ENCODE results near the gene IL11RA.
A peak's percentile ranks its signal among the peaks of the same experiment; 100 is the strongest.

DNA sequence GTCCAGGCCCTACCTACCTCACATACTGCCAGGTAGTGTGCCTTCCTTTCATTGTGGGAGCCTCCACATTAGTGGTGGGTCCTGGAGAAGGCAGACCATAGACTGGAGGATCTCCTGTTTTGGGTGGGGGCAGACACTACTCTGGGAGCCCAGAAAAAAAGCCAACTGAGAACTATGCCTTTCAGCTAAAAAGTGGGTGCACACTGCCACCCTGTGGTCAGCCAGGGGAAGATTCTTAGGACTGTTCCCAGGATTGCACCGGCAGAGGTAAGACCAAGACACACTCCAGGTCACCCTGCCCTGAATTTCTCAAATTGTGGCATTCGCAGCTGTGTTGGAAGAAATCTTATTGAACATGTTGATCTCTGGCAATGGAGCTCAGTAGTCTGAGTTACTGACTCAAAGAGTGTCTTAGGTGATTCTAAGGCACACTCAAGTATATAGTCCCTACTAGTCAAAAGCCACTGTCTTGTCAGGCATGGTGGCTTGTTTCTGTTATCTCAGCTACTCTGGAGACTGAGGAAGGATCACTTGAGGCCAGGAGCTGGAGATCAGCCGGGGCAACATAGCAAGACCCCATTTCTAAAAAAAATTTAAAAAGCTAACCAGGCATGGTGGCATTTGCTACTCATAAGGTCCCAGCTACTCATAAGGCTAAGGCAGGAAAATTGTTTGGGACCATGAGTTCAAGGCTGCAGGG lies 18.0 kb upstream of the IL11RA start:
- TF ChIP-seq CTCF (conservative IDR thresholded peaks at IDR 0.05; ENCODE audit: low read length), result peak; percentile 93
- no peak for TF ChIP-seq EZH2phosphoT487 (IDR thresholded peaks at IDR 0.05; ENCODE audit: borderline replicate concordance, low read depth, low read length)

All from OCI-LY7 (cell line).